Measurements from ENCODE around the gene NKG7.

- TF ChIP-seq CTCF (IDR thresholded peaks at IDR 0.05) (no peak), POLR2A (IDR thresholded peaks at IDR 0.05) (peak in 1 of 2 donors; percentile 74)
These were observed 4.7 kb downstream of the NKG7 start for GRCh38 chr19:51367565-51368365.

Measured in thyroid gland (tissue), 4 donors.